Measurements from ENCODE around the gene PKM. TPM values are rescaled to one million over a fixed set of nuclear protein-coding genes. Genes with fewer than 3 reads are reported as not detected.

The PKM gene
- total RNA-seq, 2 experiments from 2014 or later = 965 to 980 TPM

GRCh38 chr15:72195101-72195511, 35.9 kb downstream of the PKM start:
- H3K4me1 Mint-ChIP-seq = peaks cover 6% of the 10 kb centered on the region
- POLR2A ChIA-PET = interaction anchor here (0.7 kb wide), 1 partner anchor 36 kb away, joined by 3 read pairs; the partner anchor contains the start of gene PKM

GRCh38 chr15:72193836-72194396, 37.1 kb downstream of the PKM start:
- H3K27me3 Mint-ChIP-seq = peaks cover 44% of the 10 kb centered on the region
- peaks cover 6% of the 10 kb centered on the region for H3K4me1 Mint-ChIP-seq
- no peak overlapping the region for H3K4me3 Mint-ChIP-seq
- peaks cover 12% of the 10 kb centered on the region for H3K36me3 Mint-ChIP-seq
- H3K27ac Mint-ChIP-seq = no peak overlapping the region
- POLR2A ChIA-PET = no interaction called here
- no peaks in the 10 kb centered on the region for H3K9me3 Mint-ChIP-seq
- no peak for DNase-seq
- ATAC-seq (ENCODE audit: low read depth) = no peak

More at GRCh38 chr15:72195101-72195511, 35.9 kb downstream of the PKM start:
- Mint-ChIP-seq H3K27me3 (peaks cover 34% of the 10 kb centered on the region), H3K27ac (no peak overlapping the region), H3K9me3 (no peaks in the 10 kb centered on the region), H3K4me3 (no peak overlapping the region), H3K36me3 (peaks cover 19% of the 10 kb centered on the region)
- no peak for ATAC-seq (ENCODE audit: low read depth)
- DNase-seq = no peak

- DNase-seq (no peak), ATAC-seq (ENCODE audit: low read depth) (no peak)
- no peak overlapping the region for H3K4me3 Mint-ChIP-seq
- no peaks in the 10 kb centered on the region for H3K9me3 Mint-ChIP-seq
- peaks cover 4% of the 10 kb centered on the region for H3K4me1 Mint-ChIP-seq
- peaks cover 49% of the 10 kb centered on the region for H3K27me3 Mint-ChIP-seq
- POLR2A ChIA-PET = no interaction called here
- H3K36me3 Mint-ChIP-seq = no peaks in the 10 kb centered on the region
- H3K27ac Mint-ChIP-seq = no peak overlapping the region
These were observed 38.6 kb downstream of the PKM start for GRCh38 chr15:72192416-72192815.

- DNase-seq = no peak
- H3K4me1 Mint-ChIP-seq = no peaks in the 10 kb centered on the region
- POLR2A ChIA-PET = no interaction called here
- peaks cover 62% of the 10 kb centered on the region for H3K27me3 Mint-ChIP-seq
- H3K27ac Mint-ChIP-seq = no peak overlapping the region
- H3K36me3 Mint-ChIP-seq = no peaks in the 10 kb centered on the region
- no peaks in the 10 kb centered on the region for H3K9me3 Mint-ChIP-seq
- ATAC-seq (ENCODE audit: low read depth) = no peak
- no peak overlapping the region for H3K4me3 Mint-ChIP-seq
These were observed 41.6 kb downstream of the PKM start for GRCh38 chr15:72189250-72189902.

- Mint-ChIP-seq H3K27me3 (peaks cover 62% of the 10 kb centered on the region), H3K9me3 (no peaks in the 10 kb centered on the region), H3K27ac (no peak overlapping the region), H3K36me3 (no peaks in the 10 kb centered on the region), H3K4me3 (no peak overlapping the region), H3K4me1 (no peaks in the 10 kb centered on the region)
- DNase-seq (no peak), ATAC-seq (ENCODE audit: low read depth) (no peak)
- POLR2A ChIA-PET = no interaction called here
These were observed 46.7 kb downstream of the PKM start for GRCh38 chr15:72184165-72184811.

GRCh38 chr15:72183781-72184164, 47.2 kb downstream of the PKM start:
- Mint-ChIP-seq H3K9me3 (no peaks in the 10 kb centered on the region), H3K36me3 (no peaks in the 10 kb centered on the region), H3K27me3 (peaks cover 59% of the 10 kb centered on the region), H3K4me3 (no peak overlapping the region), H3K27ac (no peak overlapping the region), H3K4me1 (no peaks in the 10 kb centered on the region)
- DNase-seq = no peak
- POLR2A ChIA-PET = no interaction called here
- no peak for ATAC-seq (ENCODE audit: low read depth)

GRCh38 chr15:72182673-72183072, 48.3 kb downstream of the PKM start:
- H3K4me1 Mint-ChIP-seq = no peaks in the 10 kb centered on the region
- H3K9me3 Mint-ChIP-seq = no peaks in the 10 kb centered on the region
- POLR2A ChIA-PET = no interaction called here
- H3K4me3 Mint-ChIP-seq = no peak overlapping the region
- no peak overlapping the region for H3K27ac Mint-ChIP-seq
- H3K27me3 Mint-ChIP-seq = peaks cover 51% of the 10 kb centered on the region
- H3K36me3 Mint-ChIP-seq = no peaks in the 10 kb centered on the region
- no peak for DNase-seq
- no peak for ATAC-seq (ENCODE audit: low read depth)

GRCh38 chr15:72182244-72182643, 48.7 kb downstream of the PKM start:
- no peak for ATAC-seq (ENCODE audit: low read depth)
- Mint-ChIP-seq H3K4me1 (no peaks in the 10 kb centered on the region), H3K27me3 (peaks cover 48% of the 10 kb centered on the region), H3K9me3 (no peaks in the 10 kb centered on the region), H3K36me3 (no peaks in the 10 kb centered on the region), H3K27ac (no peak overlapping the region), H3K4me3 (no peak overlapping the region)
- no peak for DNase-seq
- POLR2A ChIA-PET = interaction anchor here (0.7 kb wide), 1 partner anchor 19 kb away, joined by 5 read pairs; no protein-coding TSS in a partner anchor

- H3K36me3 Mint-ChIP-seq = no peaks in the 10 kb centered on the region
- DNase-seq (no peak), ATAC-seq (ENCODE audit: low read depth) (no peak)
- POLR2A ChIA-PET = no interaction called here
- H3K27me3 Mint-ChIP-seq = peaks cover 39% of the 10 kb centered on the region
- H3K27ac Mint-ChIP-seq = no peak overlapping the region
- H3K4me1 Mint-ChIP-seq = no peaks in the 10 kb centered on the region
- no peak overlapping the region for H3K4me3 Mint-ChIP-seq
- no peaks in the 10 kb centered on the region for H3K9me3 Mint-ChIP-seq
These were observed 50.1 kb downstream of the PKM start for GRCh38 chr15:72180761-72181324.

GRCh38 chr15:72179950-72180581, 50.9 kb downstream of the PKM start:
- Mint-ChIP-seq H3K4me1 (no peaks in the 10 kb centered on the region), H3K4me3 (no peak overlapping the region), H3K27me3 (peaks cover 33% of the 10 kb centered on the region), H3K27ac (no peak overlapping the region), H3K36me3 (no peaks in the 10 kb centered on the region), H3K9me3 (no peaks in the 10 kb centered on the region)
- no peak for ATAC-seq (ENCODE audit: low read depth)
- DNase-seq = no peak
- POLR2A ChIA-PET = interaction anchor here (1.4 kb wide), 1 partner anchor 21 kb away, joined by 3 read pairs; no protein-coding TSS in a partner anchor

GRCh38 chr15:72178976-72179585, 51.9 kb downstream of the PKM start:
- H3K4me3 Mint-ChIP-seq = no peak overlapping the region
- no peaks in the 10 kb centered on the region for H3K9me3 Mint-ChIP-seq
- peaks cover 2% of the 10 kb centered on the region for H3K4me1 Mint-ChIP-seq
- ATAC-seq (ENCODE audit: low read depth) (no peak), DNase-seq (no peak)
- POLR2A ChIA-PET = interaction anchor here (1.4 kb wide), 1 partner anchor 22 kb away, joined by 3 read pairs; no protein-coding TSS in a partner anchor
- H3K27ac Mint-ChIP-seq = no peak overlapping the region
- H3K27me3 Mint-ChIP-seq = peaks cover 31% of the 10 kb centered on the region
- H3K36me3 Mint-ChIP-seq = no peaks in the 10 kb centered on the region

- H3K27ac Mint-ChIP-seq = no peak overlapping the region
- POLR2A ChIA-PET = interaction anchor here (0.7 kb wide), 1 partner anchor 18 kb away, joined by 3 read pairs; no protein-coding TSS in a partner anchor
- peaks cover 2% of the 10 kb centered on the region for H3K4me1 Mint-ChIP-seq
- no peaks in the 10 kb centered on the region for H3K36me3 Mint-ChIP-seq
- H3K27me3 Mint-ChIP-seq = peaks cover 12% of the 10 kb centered on the region
- ATAC-seq (ENCODE audit: low read depth) (no peak), DNase-seq (no peak)
- no peak overlapping the region for H3K4me3 Mint-ChIP-seq
- no peaks in the 10 kb centered on the region for H3K9me3 Mint-ChIP-seq
These were observed 54.2 kb downstream of the PKM start for GRCh38 chr15:72176743-72177142.

- no peak for DNase-seq
- no peaks in the 10 kb centered on the region for H3K9me3 Mint-ChIP-seq
- H3K27me3 Mint-ChIP-seq = peaks cover 10% of the 10 kb centered on the region
- POLR2A ChIA-PET = interaction anchor here (0.6 kb wide), 1 partner anchor 437 kb away, joined by 3 read pairs; no protein-coding TSS in a partner anchor
- H3K36me3 Mint-ChIP-seq = no peaks in the 10 kb centered on the region
- H3K4me1 Mint-ChIP-seq = peaks cover 2% of the 10 kb centered on the region
- no peak overlapping the region for H3K4me3 Mint-ChIP-seq
- no peak overlapping the region for H3K27ac Mint-ChIP-seq
- ATAC-seq (ENCODE audit: low read depth) = no peak
These were observed 54.8 kb downstream of the PKM start for GRCh38 chr15:72176159-72176558.

Data from activated naive CD8-positive, alpha-beta T cell treated with anti-CD3 and anti-CD28 coated beads, Interleukin-2, amount 10 ng/mL, durations not matched to agents 7 days and 5 days (primary cell).